GM19240 (cell line): ENCODE results near the gene IL6ST.
"Not testable (repeated sequence)": the region's sequence is repeated elsewhere in the genome, so short reads cannot be mapped to it uniquely, and the experiment has no call there.

Experiments used
- DNase-seq: peaks from one replicate; pipeline ENCODE4 v3.0.0; 2011; ENCODE audit warnings: low spot score; ENCODE audit not compliant: insufficient read length

Gene IL6ST

DNA sequence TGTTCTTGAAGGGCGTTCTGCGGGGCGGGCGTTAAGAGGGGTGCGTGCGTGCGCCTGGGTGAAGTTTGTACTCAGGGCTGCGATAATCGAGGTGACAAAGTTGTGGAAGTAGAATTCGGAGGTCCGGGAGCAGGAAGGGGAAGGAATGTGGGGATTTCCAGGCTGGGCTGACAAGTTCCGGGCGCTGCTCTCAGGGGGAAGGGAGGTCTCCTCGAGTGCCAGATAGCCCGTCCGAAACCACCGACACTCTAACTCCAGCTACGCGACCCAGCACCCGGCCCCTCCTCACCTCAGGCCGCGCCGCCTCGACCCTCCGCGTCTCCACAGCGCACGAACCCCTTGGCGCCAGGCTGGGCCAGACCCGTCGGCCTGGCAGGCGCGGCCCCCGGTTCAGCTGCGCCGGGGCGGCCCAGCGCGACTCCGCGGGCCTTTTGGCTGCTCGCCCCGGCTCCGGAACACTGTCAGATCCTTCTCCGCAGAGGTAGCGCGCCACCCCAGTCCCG is at the start of gene IL6ST:
Gene IL6ST, minus strand, starts transcription at position 469 of the 503 bp plus-strand sequence. CDS start 18,685 bp downstream, outside the sequence.
- DNase-seq = no peak

DNA sequence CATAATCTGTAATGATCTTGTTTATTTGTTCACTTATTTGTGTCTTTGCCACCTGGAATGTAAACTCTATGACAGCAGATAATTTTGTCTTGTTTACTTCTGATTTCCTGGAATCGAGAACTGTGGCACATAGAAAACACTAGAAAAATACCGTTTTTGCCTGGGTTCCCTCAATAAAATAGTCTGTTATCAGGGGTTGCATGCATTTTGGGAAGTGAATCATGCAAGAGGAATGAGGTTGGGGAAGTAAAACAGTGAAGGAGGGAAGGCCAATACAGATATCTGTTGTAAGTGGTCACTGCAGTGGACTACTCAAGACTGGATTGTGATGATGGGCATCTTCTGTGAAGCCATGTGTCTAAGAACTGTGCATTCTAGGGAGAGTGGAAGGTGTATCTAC is 45.2 kb upstream of the IL6ST start:
- no peak for DNase-seq

DNA sequence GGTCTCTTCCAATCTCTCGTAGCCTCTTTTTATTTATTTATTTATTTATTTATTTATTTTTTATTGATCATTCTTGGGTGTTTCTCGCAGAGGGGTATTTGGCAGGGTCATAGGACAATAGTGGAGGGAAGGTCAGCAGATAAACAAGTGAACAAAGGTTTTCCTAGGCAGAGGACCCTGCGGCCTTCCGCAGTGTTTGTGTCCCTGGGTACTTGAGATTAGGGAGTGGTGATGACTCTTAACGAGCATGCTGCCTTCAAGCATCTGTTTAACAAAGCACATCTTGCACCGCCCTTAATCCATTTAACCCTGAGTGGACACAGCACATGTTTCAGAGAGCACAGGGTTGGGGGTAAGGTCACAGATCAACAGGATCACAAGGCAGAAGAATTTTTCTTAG is 43.4 kb upstream of the IL6ST start:
- not testable (repeated sequence) for DNase-seq

- no peak for DNase-seq
Observed at GRCh38 chr5:56037531-56038010, 42.8 kb upstream of the IL6ST start.

- not testable (repeated sequence) for DNase-seq
Observed at GRCh38 chr5:56035394-56035793, 40.6 kb upstream of the IL6ST start.

DNA sequence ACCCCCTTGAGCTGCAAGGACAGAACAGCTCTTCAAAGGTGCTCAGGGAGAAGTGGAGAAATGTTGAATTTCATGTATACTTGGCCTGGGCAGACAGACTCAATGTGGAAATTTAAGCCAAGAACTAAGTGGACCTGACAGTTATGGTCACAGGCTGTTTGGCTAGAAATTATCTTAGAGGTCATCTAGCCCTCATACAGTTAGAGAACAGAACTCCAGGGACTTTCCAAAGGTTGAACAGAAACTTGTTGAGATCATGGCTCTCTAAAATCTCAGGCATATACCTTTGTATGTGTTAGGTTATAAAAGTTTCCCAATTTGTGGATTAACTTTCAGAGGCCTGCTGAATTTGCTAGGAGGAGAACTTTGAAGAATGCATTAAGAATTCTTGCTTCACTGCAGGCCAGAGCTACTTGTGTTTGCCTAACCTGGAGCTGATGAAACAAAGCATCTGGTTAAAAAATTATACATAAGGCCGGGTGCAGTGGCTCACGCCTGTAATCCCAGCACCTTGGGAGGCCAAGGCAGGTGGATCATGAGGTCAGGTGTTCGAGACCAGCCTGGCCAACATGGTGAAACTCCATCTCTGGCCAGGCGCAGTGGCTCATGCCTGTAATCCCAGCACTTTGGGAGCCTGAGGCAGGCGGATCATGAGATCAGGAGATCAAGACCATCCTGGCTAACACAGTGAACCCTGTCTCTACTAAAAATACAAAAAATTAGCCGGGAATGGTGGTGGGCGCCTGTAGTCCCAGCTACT is 35.3 kb upstream of the IL6ST start:
- DNase-seq = not testable (repeated sequence)

DNA sequence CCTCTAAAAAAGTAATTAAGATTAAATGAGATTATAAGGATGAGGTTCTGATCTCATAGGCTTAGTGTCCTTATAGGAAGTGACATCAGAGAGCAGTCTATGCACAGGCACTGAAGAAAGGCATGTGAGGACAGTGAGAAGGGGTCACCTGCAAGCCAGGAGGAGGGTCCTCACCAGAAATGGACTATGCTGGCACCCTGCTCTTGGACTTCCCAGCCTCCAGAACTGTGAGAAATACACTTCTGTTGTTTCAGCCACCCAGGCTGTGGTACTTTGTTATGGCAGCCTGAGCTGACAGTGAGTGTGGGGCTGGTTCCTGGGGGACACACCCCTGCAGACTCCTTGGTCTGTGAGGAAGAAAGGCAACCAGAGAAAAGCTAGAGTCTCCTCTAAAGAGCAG is 34.7 kb upstream of the IL6ST start:
- no peak for DNase-seq

DNA sequence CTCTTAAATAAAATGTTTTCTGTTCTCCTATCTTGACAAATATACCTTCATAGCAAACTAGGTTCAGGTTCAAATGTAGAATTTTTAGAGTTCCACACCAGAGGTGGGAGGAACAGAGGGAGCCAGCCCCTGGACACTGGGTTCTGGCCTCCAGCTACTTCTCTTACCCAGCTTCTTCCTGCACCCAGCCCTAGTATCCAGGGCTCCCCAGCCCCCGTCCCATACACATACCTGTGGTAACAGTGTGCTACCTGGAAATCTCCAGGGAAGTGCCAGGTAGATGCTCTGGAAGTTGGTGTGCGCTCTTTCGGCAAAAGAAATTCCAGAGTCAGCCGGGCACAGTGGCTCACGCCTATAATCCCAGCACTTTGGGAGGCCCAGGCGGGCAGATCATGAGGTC is 33.9 kb upstream of the IL6ST start:
- DNase-seq = no peak

DNA sequence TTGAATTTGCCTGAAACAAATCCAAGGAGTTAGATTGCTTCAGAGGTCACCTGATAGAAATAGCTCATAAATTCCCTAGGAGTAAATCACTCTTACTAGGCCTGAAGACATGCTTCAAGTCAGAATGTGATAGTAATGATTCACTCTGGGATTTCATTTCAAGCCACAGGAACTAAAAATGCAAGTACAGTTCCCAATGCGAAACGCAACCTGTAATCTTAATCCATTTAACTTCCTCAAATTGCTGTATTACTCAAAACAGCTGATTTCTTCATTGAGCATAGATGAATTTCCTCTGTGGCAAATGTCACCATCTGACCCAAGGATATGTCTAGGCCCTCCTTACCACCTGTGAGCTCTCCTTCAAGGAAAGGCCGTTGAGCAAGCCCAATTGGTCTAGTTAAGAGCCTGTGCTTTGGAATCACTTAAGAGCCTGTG is 32.1 kb upstream of the IL6ST start:
- DNase-seq = peak; percentile 28

DNA sequence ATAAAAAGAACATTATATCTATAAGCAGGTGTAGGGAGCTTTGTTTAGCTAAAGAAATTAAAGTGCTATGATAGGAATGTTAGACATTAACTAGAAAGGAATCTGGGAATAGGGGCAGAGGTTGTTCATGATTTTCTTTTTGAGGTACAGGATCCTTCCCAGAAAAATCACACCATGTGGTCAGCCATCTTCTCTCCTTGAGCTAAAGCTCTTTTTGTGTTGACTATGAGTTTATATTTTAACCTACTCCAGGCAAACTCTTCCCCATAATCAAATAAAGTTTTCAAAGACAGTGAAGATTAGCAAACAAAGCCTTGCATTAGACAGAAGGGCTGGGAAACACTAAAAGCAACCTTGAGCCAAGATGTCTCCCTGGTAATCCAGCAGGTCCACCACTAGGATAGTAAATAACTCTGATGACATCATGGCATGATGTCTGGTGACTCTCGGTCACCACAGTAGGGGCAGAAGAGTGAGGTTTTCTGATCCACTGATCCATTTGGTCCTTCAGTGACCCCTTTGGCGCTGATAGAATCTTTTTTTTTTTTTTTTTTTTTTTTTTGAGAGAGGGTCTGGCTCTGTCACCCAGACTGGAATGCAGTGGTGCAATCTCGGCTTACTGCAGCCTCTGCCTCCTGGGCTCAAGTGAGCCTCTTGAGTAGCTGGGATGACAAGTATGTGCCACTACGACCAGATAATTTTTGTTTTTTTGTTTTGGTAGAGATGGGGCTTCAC is 30.6 kb upstream of the IL6ST start:
- no peak for DNase-seq

GRCh38 chr5:56024810-56025150 is 30.0 kb upstream of the IL6ST start:
- DNase-seq = no peak

GRCh38 chr5:56023296-56023695 is 28.5 kb upstream of the IL6ST start:
- no peak for DNase-seq

DNA sequence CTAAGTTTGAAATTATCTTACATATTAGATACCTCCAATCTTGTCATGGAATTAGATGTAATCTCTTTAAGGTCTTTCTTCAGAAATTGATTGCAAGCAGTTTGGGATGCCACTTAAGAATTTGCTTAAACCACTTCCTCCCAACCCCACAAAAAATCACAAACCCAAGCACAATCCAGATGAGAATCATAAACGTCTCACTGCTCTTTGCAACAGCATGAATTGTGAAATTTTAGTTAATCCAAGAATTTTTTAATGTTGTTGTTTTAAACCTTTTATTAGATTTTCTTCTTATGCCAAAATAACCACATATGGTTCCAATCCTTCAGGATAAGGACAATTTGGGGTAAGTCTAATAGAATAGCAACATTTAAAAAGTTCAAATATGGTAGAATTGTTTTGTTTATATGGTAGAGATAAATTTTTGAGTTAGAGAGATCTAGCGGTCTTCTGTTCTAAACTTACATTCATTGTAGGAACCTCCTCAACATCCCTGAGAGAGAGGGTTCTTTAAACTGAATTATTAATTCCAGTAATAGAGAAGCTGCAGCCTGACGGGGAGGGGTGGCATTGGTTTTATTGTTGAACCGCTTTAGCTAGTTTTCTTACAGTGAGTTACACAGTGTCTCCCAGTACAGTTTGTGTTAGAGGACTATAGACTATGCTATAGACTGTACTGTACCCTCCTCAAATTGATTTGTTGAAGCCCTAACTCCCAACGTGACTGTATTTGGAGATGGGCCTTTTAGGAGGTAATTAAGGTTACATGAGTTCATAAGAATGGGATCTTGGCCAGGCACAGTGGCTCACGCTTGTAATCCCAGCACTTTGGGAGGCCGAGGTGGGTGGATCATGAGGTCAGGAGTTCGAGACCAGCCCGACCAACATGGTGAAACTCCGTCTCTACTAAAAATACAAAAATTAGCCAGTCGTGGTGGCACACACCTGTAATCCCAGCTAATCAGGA is 24.8 kb upstream of the IL6ST start:
- no peak for DNase-seq

DNA sequence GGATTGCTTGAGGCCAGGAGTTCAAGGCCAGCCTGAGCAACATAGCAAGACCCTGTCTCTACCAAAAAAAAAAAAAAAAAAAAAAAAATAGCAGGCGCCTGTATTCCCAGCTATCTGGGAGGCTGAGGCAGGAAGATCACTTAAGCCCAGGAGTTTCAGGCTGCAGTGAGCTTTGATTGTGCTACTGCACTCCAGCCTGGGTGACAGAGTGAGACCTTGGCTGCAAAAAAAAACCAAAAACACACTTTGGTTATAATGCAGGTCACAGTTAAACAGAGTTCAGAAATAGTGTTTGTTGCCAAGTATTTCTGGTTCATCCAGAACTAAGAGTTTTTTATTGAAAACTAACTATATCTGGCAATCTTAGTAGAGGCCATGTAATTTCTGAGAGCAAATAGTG is 24.1 kb upstream of the IL6ST start:
- DNase-seq = no peak

GRCh38 chr5:56014701-56015100 is 19.9 kb upstream of the IL6ST start:
- not testable (repeated sequence) for DNase-seq

DNA sequence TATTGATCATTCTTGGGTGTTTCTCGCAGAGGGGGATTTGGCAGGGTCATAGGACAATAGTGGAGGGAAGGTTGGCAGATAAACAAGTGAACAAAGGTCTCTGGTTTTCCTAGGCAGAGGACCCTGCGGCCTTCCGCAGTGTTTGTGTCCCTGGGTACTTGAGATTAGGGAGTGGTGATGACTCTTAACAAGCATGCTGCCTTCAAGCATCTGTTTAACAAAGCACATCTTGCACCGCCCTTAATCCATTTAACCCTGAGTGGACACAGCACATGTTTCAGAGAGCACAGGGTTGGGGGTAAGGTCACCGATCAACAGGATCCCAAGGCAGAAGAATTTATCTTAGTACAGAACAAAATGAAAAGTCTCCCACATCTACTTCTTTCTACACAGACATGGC is 19.2 kb upstream of the IL6ST start:
- DNase-seq = not testable (repeated sequence)

- DNase-seq = no peak
Observed at GRCh38 chr5:56012281-56012963, 17.7 kb upstream of the IL6ST start.

DNA sequence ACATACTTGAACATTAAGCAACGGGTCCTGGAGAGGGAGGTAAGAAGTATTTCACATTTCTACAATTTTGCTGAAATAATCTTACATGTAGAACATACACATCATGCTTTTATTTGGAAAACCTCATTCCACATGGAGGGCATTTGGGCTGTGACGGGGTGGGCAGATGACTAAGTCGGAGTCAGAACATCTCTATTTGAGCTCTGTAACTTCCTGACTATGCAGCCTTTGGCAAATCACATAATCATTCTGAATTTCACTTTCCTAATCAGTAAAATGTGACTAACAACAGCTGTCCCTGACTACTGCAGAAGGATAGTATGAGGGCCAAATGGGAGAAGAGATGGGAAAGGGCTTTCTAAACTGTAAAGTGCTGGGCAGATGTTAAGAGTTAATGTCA is 17.1 kb upstream of the IL6ST start:
- no peak for DNase-seq

DNA sequence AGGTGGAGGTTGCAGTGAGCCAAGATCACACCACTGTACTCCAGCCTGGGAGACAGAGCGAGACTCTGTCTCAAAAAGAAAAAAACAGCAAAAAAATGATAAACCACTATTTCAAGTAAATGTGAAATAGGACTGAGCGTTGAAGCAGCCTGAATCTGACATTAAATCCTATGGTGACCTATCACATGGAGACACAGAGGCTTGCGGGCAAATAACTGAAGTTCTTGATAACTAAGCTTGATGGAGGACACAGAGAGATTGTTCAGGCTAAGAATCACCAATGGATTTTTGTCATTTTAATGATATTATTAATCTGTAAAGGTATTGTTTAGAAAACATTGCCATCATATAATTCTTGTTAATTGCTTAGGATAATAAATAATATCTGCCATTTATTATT is 15.7 kb upstream of the IL6ST start:
- no peak for DNase-seq

- no peak for DNase-seq
Observed at GRCh38 chr5:56006600-56006999, 11.8 kb upstream of the IL6ST start.

DNA sequence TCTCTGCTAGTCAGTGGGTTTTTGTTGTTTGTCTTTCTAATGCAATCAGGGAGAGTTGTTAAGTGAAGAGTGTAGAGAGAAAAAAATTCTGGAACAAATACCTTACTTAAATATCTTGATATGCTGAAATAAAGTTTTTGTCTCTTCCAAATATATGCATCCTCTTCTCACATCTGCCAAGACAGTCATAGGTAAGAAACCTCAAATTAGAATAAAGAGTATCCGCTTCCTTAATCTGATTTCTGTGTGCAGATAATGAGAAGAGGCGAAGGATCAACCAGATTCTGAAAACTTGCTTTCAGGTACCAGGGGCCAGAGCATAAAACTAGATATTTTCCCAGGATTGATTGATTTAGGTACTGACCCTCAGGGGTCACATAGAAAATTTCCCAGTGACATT is 11.3 kb upstream of the IL6ST start:
- DNase-seq = no peak
